Spleen (tissue), 7 donors: ENCODE results near the gene SRP68.

Experiments used
- CTCF ChIP-seq, 11 experiments: fragments of 200-600 bp in 7 of 11; fragments of 450-650 bp in 4 of 11; sonication (generic) in 4 of 11; IDR thresholded peaks in 8 of 11; conservative IDR thresholded peaks in 3 of 11; 1 replicate in 7 of 11; 2 replicates in 4 of 11; pipeline versions ENCODE4 v1.4.0 to v1.8.0; 2016 to 2021; ENCODE audit warnings: antibody characterized with exemption in 11 of 11, inconsistent platforms in 4 of 11, mild to moderate bottlenecking in 1 of 11
- POLR2A ChIP-seq, 3 donors: fragments of 450-650 bp; IDR thresholded peaks; one replicate each; pipeline ENCODE4 v1.5.1; 2017; ENCODE audit warnings: antibody characterized with exemption in 3 of 3, mild to moderate bottlenecking in 1 of 3
- POLR2AphosphoS5 ChIP-seq, 3 donors: sonication (generic); formaldehyde crosslinking; IDR thresholded peaks; one replicate each; pipeline ENCODE4 v1.5.1; 2017; ENCODE audit warnings: antibody characterized with exemption in 3 of 3
- donor health status: DM: no; HTN: no; CAD: no; lungs with moderate emphysema.
- donor health status: DM: no; HTN: no; CAD: no.
- donor health status: DM: no; HTN: no; CAD: no.

- TF ChIP-seq CTCF (IDR thresholded peaks at IDR 0.05 in 8 of 11, conservative IDR thresholded peaks at IDR 0.05 in 3 of 11): no peak
- no peak for TF ChIP-seq POLR2A (IDR thresholded peaks at IDR 0.05)
- no peak for TF ChIP-seq POLR2AphosphoS5 (IDR thresholded peaks at IDR 0.05)
Measured at GRCh38 chr17:76065775-76066174, 6.5 kb downstream of the SRP68 start.
